A673 (cell line): ENCODE results near the gene MCUR1. TPM values are rescaled to one million over a fixed set of nuclear protein-coding genes. Genes with fewer than 3 reads are reported as not detected.
"Not testable (repeated sequence)": the region's sequence is repeated elsewhere in the genome, so short reads cannot be mapped to it uniquely, and the experiment has no call there.

Experiments used
- BruUV-seq: library from RNA; stranded (reverse); fragments of 400-500 nt; replicated peaks from 2 replicates; lab custom pipeline; 2021; lab: Mats Ljungman, UMichigan
- CTCF ChIA-PET: fragments of 300-600 bp; sonication (Branson Sonifier 250); formaldehyde crosslinking; loops from one replicate; lab custom pipeline; 2022; ENCODE audit warnings: antibody characterized with exemption; lab: Charles Lee
- POLR2A ChIA-PET: fragments of 300-600 bp; sonication (Branson Sonifier 250); formaldehyde crosslinking; loops from one replicate; lab custom pipeline; 2022; ENCODE audit warnings: antibody characterized with exemption; ENCODE audit not compliant: low non-redundant PET; lab: Charles Lee
- DNase-seq: peaks from one replicate; pipeline ENCODE4 v3.0.0-alpha.2; 2015; ENCODE audit warnings: low spot score
- H3K27ac ChIP-seq: fragments of 200-600 bp; sonication (generic); 2 replicates; pipeline ENCODE4 v1.5.1; 2016; ENCODE audit warnings: mixed run types, low read depth, mild to moderate bottlenecking, mixed read lengths, antibody characterized with exemption, low read length; ENCODE audit not compliant: poor library complexity, severe bottlenecking
- H3K27me3 ChIP-seq: fragments of 200-600 bp; sonication (generic); replicated peaks from 2 replicates; pipeline ENCODE4 v1.6.1; 2017; ENCODE audit warnings: mixed run types, low read depth, mild to moderate bottlenecking, mixed read lengths, antibody characterized with exemption, low read length; ENCODE audit not compliant: insufficient read depth, poor library complexity
- H3K36me3 ChIP-seq: fragments of 200-600 bp; sonication (generic); 2 replicates; pipeline ENCODE4 v1.6.1; 2016; ENCODE audit warnings: mixed run types, mild to moderate bottlenecking, mixed read lengths, antibody characterized with exemption, low read length; ENCODE audit not compliant: insufficient read depth, poor library complexity, severe bottlenecking
- H3K4me1 ChIP-seq: fragments of 200-600 bp; sonication (generic); 2 replicates; pipeline ENCODE4 v1.6.1; 2017; ENCODE audit warnings: mixed run types, mild to moderate bottlenecking, mixed read lengths, antibody characterized with exemption, low read length; ENCODE audit not compliant: insufficient read depth, poor library complexity, severe bottlenecking
- H3K4me3 ChIP-seq: fragments of 200-600 bp; sonication (generic); 2 replicates; pipeline ENCODE4 v1.5.1; 2016; ENCODE audit warnings: low read depth, mixed run types, mild to moderate bottlenecking, mixed read lengths, low read length; ENCODE audit not compliant: poor library complexity, severe bottlenecking
- H3K9me3 ChIP-seq: fragments of 200-600 bp; sonication (generic); 2 replicates; pipeline ENCODE4 v1.6.1; 2016; ENCODE audit warnings: mixed run types, low read depth, mild to moderate bottlenecking, mixed read lengths, antibody characterized with exemption, low read length; ENCODE audit not compliant: poor library complexity, severe bottlenecking
- CTCF ChIP-seq: fragments of 300-800, 200-600 bp; sonication (generic); conservative IDR thresholded peaks from 2 replicates; pipeline ENCODE4 v1.5.1; 2017; ENCODE audit warnings: low read depth, mild to moderate bottlenecking, antibody characterized with exemption, low read length, moderate library complexity, mixed read lengths
- EZH2 ChIP-seq: fragments of 200-600 bp; sonication (generic); IDR thresholded peaks from 2 replicates; pipeline ENCODE4 v1.6.1; 2017; ENCODE audit warnings: borderline replicate concordance, low read depth, mild to moderate bottlenecking, mixed read lengths, antibody characterized with exemption, low read length; ENCODE audit not compliant: poor library complexity, severe bottlenecking
- intact Hi-C: fragments of 100-400 bp; cut with micrococcal nuclease; formaldehyde crosslinking; loops from one replicate; pipeline ENCODE4 v1.10.0; 2022; ENCODE audit not compliant: unreplicated experiment
- total RNA-seq: library from RNA; stranded (reverse); gene quantifications from 2 replicates; pipeline ENCODE4 v1.2.3, GENCODE V29; 2021

The MCUR1 gene
- total RNA-seq, 1 experiment from 2014 or later = 56.6 TPM

DNA sequence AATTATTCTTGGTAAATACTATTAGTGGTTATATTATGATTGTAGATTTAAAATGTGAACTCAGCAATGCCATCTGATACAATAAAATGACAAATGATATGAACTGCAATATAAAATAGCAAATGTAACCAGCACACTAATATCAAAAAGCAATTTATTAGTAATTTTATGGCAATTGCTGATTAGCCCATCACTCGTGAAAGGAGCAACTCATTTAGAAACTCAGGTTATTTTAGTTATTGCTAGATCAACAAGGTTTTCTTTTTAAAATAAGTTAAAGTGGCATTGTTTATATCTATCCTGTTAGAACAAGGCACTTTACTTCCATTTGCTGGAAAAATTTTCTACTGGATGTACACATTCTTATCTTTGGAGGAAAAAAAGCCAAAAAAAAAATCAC is 18.4 kb upstream of the MCUR1 start:
- no peak for TF ChIP-seq EZH2
- TF ChIP-seq CTCF = no peak
- H3K27ac ChIP-seq = no peak overlapping the region
- no peaks in the 10 kb centered on the region for H3K36me3 ChIP-seq
- CTCF ChIA-PET = no interaction called here
- DNase-seq = no peak
- H3K27me3 ChIP-seq = no peaks in the 10 kb centered on the region
- H3K4me1 ChIP-seq = no peaks in the 10 kb centered on the region
- H3K4me3 ChIP-seq = no peak overlapping the region
- intact Hi-C loops = no loop called here
- POLR2A ChIA-PET = no interaction called here
- no TSS peak for BruUV-seq
- H3K9me3 ChIP-seq = no peaks in the 10 kb centered on the region

DNA sequence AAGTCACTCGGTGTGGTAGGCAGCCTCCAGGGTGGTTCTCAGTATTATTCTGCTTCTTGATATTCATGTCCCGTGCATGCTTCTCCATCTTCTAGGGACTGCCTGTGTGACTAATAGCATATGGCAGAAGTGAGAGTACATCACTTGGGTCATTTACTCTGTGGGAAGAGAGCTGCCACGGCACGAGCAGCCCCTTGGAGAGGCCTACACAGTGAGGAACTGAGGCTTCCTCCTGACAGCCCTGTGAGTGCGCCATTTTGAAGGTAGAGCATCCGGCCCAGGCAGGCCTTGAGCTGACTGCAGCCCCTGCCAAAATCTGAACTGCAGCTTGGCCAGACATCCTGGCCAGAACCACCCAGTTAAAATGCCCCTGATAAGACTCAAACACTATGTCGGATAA is 17.3 kb upstream of the MCUR1 start:
- ChIA-PET POLR2A (no interaction called here), CTCF (no interaction called here)
- no peak for TF ChIP-seq EZH2
- no peak for TF ChIP-seq CTCF
- H3K27ac ChIP-seq = no peak overlapping the region
- no peaks in the 10 kb centered on the region for H3K27me3 ChIP-seq
- no peak overlapping the region for H3K4me3 ChIP-seq
- no TSS peak for BruUV-seq
- no peaks in the 10 kb centered on the region for H3K36me3 ChIP-seq
- intact Hi-C loops = no loop called here
- H3K4me1 ChIP-seq = no peaks in the 10 kb centered on the region
- no peak for DNase-seq
- H3K9me3 ChIP-seq = no peaks in the 10 kb centered on the region

DNA sequence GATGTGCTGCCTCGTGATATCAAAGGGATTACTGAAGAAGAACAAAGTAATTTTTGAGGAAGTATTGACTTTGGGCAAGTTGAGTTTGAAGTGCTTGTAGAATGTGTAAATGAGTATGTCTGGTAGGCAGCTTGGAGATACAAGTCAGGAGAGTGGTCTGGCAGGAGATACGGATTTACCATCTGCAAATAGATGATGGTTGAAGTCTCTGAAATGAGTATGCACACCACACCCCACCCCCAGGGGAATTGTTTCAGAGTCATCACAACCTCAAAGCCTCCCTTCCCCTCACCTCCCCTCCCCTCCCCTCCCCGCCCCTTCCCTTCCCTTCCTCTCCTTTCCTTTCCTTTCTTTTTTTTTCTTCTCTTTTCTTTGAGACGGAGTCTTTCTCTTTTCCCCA is 16.4 kb upstream of the MCUR1 start:
- DNase-seq = no peak
- TF ChIP-seq EZH2 = no peak
- TF ChIP-seq CTCF = no peak
- no peak overlapping the region for H3K27ac ChIP-seq
- BruUV-seq = no TSS peak
- H3K4me3 ChIP-seq = no peak overlapping the region
- H3K9me3 ChIP-seq = no peaks in the 10 kb centered on the region
- intact Hi-C loops = no loop called here
- ChIA-PET CTCF (no interaction called here), POLR2A (no interaction called here)
- no peaks in the 10 kb centered on the region for H3K27me3 ChIP-seq
- H3K36me3 ChIP-seq = no peaks in the 10 kb centered on the region
- H3K4me1 ChIP-seq = no peaks in the 10 kb centered on the region

- CTCF ChIA-PET, H3K4me1 ChIP-seq, H3K27me3 ChIP-seq, intact Hi-C loops, POLR2A ChIA-PET, H3K9me3 ChIP-seq, H3K4me3 ChIP-seq, H3K36me3 ChIP-seq, DNase-seq, H3K27ac ChIP-seq, BruUV-seq: not testable (repeated sequence)
Observed at GRCh38 chr6:13829419-13829818, 15.1 kb upstream of the MCUR1 start.

DNA sequence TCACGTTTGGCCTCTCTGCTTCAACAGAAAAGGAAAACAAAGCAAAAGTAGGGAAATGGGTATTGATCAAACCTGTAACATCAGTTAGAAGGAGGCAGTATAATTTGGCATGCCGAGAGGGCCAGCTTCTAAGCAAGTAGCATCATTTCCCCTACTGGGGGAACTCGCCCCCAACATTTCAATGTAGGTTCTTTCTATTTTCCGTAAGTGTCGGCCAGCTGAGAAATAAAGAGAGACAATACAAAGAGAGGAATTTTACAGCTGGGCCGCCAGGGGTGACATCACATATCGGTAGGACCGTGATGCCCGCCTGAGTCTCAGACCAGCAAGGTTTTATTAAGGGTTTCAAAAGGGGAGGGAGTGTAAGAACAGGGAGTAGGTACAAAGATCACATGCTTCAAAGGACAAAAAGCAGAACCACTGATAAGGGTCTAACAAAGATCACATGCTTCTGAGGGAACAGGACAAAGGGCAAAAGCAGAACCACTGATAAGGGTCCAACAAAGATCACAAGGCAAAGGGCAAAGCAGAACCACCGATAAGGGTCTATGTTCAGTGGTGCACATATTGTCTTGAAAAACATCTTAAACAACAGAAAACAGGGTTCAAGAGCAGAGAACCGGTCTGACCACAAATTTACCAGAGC is 14.4 kb upstream of the MCUR1 start:
- DNase-seq, intact Hi-C loops, H3K4me1 ChIP-seq, H3K4me3 ChIP-seq, H3K9me3 ChIP-seq, H3K27ac ChIP-seq, H3K36me3 ChIP-seq, BruUV-seq, H3K27me3 ChIP-seq, POLR2A ChIA-PET, CTCF ChIA-PET: not testable (repeated sequence)
